ENCODE data around the gene ZFYVE16. TPM values are rescaled to one million over a fixed set of nuclear protein-coding genes. Genes with fewer than 3 reads are reported as not detected.

ZFYVE16 gene
- total and polyA plus RNA-seq, 2 of the 13 experiments (the other 11 are each of a cell fraction or from before 2014, with no cell fraction given) = 9.3 to 33.3 TPM

DNA sequence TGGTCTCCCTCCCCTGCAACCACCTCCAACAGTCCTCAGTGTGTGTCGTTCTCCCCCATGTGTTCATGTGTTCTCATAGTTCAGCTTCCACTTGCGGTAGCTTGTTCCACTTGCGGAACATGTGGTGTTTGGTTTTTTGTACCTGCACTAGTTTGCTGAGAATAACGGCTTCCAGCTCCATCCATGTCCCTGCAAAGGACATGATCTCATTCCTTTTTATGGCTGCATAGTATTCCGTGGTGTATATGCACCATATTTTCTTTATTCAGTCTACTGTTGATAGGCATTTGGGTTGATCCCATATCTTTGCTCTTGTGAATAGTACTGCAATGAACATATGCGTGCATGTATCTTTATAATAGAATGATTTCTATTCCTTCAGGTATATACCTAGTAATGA lies 43.0 kb upstream of the ZFYVE16 start:
- ATAC-seq (no peak), FAIRE-seq (no peak), DNase-seq (ENCODE audit: low spot score) (no peak)
- Histone ChIP-seq H3K36me3 (replicated peaks in 1 of 2; ENCODE audit: control insufficient read depth in 1 of 2, insufficient read depth in 2 of 2, low read length in 2 of 2) (no peaks in the 10 kb centered on the region), H3K9ac (ENCODE audit: insufficient read depth, low read depth, low read length) (no peak overlapping the region), H3K4me1 (ENCODE audit: insufficient read depth, low read length) (no peaks in the 10 kb centered on the region), H3K4me2 (ENCODE audit: low read depth, low read length) (no peak overlapping the region), H3K9me3 (ENCODE audit: low read length) (no peaks in the 10 kb centered on the region), H3K4me3 (replicated peaks in 1 of 3; ENCODE audit: insufficient read depth in 1 of 3, low read depth in 2 of 3, low read length in 3 of 3) (no peak overlapping the region), H3K27me3 (ENCODE audit: control insufficient read depth in 1 of 2, insufficient read depth in 2 of 2, low read length in 2 of 2) (no peaks in the 10 kb centered on the region; a peak in 1 of 5 replicates), H3K27ac (ENCODE audit: extremely low read length, insufficient read depth, low read length) (no peak overlapping the region), H3K79me2 (ENCODE audit: insufficient read depth, low read length) (no peaks in the 10 kb centered on the region), H2AFZ (ENCODE audit: low read length) (no peak overlapping the region), H4K20me1 (ENCODE audit: insufficient read depth, low read length) (no peaks in the 10 kb centered on the region)
- BruUV-seq (replicated peaks) = no TSS peak
- ChIA-PET POLR2A (no interaction called here), CTCF (ENCODE audit: low intra/inter-chr PET ratio, low total read pairs) (no interaction called here)
- in situ Hi-C loops (cut with HindIII; ENCODE audit: extremely low pct_ligation_motif_present, low pct_unique_long_range_greater_than_20kb) = no loop called here
- WGBS (ENCODE audit: low lambda C conversion rate) = 49% methylated on average over 6 of the region's 6 CpGs
- intact Hi-C loops (cut with micrococcal nuclease; ENCODE audit: unreplicated experiment) = no loop called here
- no peak for TF ChIP-seq ZMYM2 (CRISPR knock-in tag; IDR thresholded peaks at IDR 0.05)
- TF ChIP-seq GABPB1 (CRISPR knock-in tag; IDR thresholded peaks at IDR 0.05) = no peak
- TF ChIP-seq, protein P1, sequence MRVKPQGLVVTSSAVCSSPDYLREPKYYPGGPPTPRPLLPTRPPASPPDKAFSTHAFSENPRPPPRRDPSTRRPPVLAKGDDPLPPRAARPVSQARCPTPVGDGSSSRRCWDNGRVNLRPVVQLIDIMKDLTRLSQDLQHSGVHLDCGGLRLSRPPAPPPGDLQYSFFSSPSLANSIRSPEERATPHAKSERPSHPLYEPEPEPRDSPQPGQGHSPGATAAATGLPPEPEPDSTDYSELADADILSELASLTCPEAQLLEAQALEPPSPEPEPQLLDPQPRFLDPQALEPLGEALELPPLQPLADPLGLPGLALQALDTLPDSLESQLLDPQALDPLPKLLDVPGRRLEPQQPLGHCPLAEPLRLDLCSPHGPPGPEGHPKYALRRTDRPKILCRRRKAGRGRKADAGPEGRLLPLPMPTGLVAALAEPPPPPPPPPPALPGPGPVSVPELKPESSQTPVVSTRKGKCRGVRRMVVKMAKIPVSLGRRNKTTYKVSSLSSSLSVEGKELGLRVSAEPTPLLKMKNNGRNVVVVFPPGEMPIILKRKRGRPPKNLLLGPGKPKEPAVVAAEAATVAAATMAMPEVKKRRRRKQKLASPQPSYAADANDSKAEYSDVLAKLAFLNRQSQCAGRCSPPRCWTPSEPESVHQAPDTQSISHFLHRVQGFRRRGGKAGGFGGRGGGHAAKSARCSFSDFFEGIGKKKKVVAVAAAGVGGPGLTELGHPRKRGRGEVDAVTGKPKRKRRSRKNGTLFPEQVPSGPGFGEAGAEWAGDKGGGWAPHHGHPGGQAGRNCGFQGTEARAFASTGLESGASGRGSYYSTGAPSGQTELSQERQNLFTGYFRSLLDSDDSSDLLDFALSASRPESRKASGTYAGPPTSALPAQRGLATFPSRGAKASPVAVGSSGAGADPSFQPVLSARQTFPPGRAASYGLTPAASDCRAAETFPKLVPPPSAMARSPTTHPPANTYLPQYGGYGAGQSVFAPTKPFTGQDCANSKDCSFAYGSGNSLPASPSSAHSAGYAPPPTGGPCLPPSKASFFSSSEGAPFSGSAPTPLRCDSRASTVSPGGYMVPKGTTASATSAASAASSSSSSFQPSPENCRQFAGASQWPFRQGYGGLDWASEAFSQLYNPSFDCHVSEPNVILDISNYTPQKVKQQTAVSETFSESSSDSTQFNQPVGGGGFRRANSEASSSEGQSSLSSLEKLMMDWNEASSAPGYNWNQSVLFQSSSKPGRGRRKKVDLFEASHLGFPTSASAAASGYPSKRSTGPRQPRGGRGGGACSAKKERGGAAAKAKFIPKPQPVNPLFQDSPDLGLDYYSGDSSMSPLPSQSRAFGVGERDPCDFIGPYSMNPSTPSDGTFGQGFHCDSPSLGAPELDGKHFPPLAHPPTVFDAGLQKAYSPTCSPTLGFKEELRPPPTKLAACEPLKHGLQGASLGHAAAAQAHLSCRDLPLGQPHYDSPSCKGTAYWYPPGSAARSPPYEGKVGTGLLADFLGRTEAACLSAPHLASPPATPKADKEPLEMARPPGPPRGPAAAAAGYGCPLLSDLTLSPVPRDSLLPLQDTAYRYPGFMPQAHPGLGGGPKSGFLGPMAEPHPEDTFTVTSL (CRISPR knock-in tag; IDR thresholded peaks at IDR 0.05; ENCODE audit: borderline replicate concordance) = no peak
- no peak for TF ChIP-seq FOSL2 (CRISPR knock-in tag; IDR thresholded peaks at IDR 0.05)
- TF ChIP-seq ZFY (CRISPR knock-in tag; IDR thresholded peaks at IDR 0.05) = no peak
- no peak for TF ChIP-seq TOE1 (CRISPR knock-in tag; IDR thresholded peaks at IDR 0.05)
- TF ChIP-seq CENPX (CRISPR knock-in tag; IDR thresholded peaks at IDR 0.05) = no peak
- TF ChIP-seq, protein P2, sequence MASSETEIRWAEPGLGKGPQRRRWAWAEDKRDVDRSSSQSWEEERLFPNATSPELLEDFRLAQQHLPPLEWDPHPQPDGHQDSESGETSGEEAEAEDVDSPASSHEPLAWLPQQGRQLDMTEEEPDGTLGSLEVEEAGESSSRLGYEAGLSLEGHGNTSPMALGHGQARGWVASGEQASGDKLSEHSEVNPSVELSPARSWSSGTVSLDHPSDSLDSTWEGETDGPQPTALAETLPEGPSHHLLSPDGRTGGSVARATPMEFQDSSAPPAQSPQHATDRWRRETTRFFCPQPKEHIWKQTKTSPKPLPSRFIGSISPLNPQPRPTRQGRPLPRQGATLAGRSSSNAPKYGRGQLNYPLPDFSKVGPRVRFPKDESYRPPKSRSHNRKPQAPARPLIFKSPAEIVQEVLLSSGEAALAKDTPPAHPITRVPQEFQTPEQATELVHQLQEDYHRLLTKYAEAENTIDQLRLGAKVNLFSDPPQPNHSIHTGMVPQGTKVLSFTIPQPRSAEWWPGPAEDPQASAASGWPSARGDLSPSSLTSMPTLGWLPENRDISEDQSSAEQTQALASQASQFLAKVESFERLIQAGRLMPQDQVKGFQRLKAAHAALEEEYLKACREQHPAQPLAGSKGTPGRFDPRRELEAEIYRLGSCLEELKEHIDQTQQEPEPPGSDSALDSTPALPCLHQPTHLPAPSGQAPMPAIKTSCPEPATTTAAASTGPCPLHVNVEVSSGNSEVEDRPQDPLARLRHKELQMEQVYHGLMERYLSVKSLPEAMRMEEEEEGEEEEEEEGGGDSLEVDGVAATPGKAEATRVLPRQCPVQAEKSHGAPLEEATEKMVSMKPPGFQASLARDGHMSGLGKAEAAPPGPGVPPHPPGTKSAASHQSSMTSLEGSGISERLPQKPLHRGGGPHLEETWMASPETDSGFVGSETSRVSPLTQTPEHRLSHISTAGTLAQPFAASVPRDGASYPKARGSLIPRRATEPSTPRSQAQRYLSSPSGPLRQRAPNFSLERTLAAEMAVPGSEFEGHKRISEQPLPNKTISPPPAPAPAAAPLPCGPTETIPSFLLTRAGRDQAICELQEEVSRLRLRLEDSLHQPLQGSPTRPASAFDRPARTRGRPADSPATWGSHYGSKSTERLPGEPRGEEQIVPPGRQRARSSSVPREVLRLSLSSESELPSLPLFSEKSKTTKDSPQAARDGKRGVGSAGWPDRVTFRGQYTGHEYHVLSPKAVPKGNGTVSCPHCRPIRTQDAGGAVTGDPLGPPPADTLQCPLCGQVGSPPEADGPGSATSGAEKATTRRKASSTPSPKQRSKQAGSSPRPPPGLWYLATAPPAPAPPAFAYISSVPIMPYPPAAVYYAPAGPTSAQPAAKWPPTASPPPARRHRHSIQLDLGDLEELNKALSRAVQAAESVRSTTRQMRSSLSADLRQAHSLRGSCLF (CRISPR knock-in tag; IDR thresholded peaks at IDR 0.05; ENCODE audit: borderline replicate concordance) = no peak
- no peak for TF ChIP-seq FOSL1 (CRISPR knock-in tag; IDR thresholded peaks at IDR 0.05; ENCODE audit: borderline replicate concordance)
- TF ChIP-seq ZNF329 (CRISPR knock-in tag; IDR thresholded peaks at IDR 0.05; ENCODE audit: low read depth) = no peak
- TF ChIP-seq PPARG (CRISPR knock-in tag; conservative IDR thresholded peaks at IDR 0.05) = no peak
- TF ChIP-seq KMT2A (CRISPR knock-in tag; IDR thresholded peaks at IDR 0.05) = no peak
- TF ChIP-seq POLR2AphosphoS5 (IDR thresholded peaks at IDR 0.05; ENCODE audit: low read depth, low read length) = no peak
- TF ChIP-seq, protein P3, sequence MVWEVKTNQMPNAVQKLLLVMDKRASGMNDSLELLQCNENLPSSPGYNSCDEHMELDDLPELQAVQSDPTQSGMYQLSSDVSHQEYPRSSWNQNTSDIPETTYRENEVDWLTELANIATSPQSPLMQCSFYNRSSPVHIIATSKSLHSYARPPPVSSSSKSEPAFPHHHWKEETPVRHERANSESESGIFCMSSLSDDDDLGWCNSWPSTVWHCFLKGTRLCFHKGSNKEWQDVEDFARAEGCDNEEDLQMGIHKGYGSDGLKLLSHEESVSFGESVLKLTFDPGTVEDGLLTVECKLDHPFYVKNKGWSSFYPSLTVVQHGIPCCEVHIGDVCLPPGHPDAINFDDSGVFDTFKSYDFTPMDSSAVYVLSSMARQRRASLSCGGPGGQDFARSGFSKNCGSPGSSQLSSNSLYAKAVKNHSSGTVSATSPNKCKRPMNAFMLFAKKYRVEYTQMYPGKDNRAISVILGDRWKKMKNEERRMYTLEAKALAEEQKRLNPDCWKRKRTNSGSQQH (CRISPR knock-in tag; IDR thresholded peaks at IDR 0.05; ENCODE audit: low read depth) = no peak
- no peak for TF ChIP-seq ZNF570 (CRISPR knock-in tag; IDR thresholded peaks at IDR 0.05; ENCODE audit: borderline replicate concordance)
